Gastrocnemius medialis (tissue), 4 donors: ENCODE results near the gene ASXL1.

Source experiments
- POLR2A ChIP-seq, 2 donors: fragments of 450-650 bp; IDR thresholded peaks; one replicate each; pipeline ENCODE4 v1.6.1; 2017; ENCODE audit warnings: antibody characterized with exemption in 2 of 2, mild to moderate bottlenecking in 2 of 2, moderate library complexity in 2 of 2
- TF ChIP-seq, protein P1 (sequence below), 5 experiments: fragments of 450-650 bp in 3 of 5; fragments of 200-600 bp in 2 of 5; sonication (generic) in 2 of 5; IDR thresholded peaks in 4 of 5; conservative IDR thresholded peaks in 1 of 5; 1 replicate in 4 of 5; 2 replicates in 1 of 5; pipeline ENCODE4 v1.5.1; 2016 to 2019; ENCODE audit warnings: antibody characterized with exemption in 5 of 5, mild to moderate bottlenecking in 3 of 5, moderate library complexity in 3 of 5

- TF ChIP-seq, protein P1, sequence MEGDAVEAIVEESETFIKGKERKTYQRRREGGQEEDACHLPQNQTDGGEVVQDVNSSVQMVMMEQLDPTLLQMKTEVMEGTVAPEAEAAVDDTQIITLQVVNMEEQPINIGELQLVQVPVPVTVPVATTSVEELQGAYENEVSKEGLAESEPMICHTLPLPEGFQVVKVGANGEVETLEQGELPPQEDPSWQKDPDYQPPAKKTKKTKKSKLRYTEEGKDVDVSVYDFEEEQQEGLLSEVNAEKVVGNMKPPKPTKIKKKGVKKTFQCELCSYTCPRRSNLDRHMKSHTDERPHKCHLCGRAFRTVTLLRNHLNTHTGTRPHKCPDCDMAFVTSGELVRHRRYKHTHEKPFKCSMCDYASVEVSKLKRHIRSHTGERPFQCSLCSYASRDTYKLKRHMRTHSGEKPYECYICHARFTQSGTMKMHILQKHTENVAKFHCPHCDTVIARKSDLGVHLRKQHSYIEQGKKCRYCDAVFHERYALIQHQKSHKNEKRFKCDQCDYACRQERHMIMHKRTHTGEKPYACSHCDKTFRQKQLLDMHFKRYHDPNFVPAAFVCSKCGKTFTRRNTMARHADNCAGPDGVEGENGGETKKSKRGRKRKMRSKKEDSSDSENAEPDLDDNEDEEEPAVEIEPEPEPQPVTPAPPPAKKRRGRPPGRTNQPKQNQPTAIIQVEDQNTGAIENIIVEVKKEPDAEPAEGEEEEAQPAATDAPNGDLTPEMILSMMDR (IDR thresholded peaks at IDR 0.05 in 4 of 5, conservative IDR thresholded peaks at IDR 0.05 in 1 of 5), result no peak
- TF ChIP-seq POLR2A (IDR thresholded peaks at IDR 0.05), result no peak
Observed at GRCh38 chr20:32411955-32412706, 54.0 kb downstream of the ASXL1 start.
